8988T (cell line): ENCODE measurements around the gene ZNF568.

Source experiments
- DNase-seq: peaks from one replicate; pipeline ENCODE4 v3.0.0; 2011

The ZNF568 gene

DNA sequence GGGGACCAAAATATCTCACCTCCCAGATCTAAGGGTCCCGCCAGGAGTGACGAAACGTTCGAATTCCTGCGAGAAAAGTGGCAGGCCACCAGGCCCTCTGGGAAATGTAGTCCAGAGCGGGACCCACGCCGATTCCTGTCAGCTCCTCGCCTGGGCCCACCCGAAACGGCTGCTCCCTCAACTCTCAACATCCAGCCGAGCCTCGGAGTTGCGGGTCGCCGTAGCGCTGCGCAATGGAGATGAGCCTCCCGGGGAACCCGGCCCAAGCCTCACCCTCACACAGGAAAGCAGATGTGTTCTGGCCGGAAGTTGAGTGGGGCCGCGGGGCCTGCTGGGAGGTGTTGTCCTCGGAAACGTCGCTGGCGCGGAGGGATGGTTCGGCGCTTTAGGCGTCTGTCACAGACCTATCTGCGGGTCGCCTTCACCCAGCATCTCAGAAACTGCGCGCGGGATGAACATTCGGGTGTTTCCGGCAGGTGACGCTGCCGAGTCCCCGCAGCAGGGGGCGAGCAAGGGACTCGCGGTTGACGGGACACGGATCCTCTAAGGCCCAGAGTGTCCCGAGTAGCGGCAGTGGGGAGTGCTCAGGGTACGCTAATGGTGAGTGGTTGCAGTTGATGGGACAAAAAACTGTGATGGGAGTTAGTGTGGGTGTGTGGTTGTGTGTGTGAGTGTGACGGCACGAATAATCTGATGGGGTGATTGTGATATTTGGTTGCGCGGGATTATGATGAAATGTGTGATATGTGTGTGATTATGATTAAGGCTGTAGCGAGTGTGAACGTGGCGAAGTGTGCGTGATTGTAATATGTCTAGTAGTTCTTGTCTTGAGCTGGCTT, at the start of gene ZNF568, which contains the start of gene ZNF829:
ZNF568 (plus strand) TSS at position 341 of the 839 bp plus-strand sequence. CDS start 6,439 bp downstream, outside the sequence.
ZNF829 (minus strand) TSS at position 300 of the 839 bp plus-strand sequence. CDS start 1,124 bp downstream, outside the sequence.
- peak; percentile 78 for DNase-seq

DNA sequence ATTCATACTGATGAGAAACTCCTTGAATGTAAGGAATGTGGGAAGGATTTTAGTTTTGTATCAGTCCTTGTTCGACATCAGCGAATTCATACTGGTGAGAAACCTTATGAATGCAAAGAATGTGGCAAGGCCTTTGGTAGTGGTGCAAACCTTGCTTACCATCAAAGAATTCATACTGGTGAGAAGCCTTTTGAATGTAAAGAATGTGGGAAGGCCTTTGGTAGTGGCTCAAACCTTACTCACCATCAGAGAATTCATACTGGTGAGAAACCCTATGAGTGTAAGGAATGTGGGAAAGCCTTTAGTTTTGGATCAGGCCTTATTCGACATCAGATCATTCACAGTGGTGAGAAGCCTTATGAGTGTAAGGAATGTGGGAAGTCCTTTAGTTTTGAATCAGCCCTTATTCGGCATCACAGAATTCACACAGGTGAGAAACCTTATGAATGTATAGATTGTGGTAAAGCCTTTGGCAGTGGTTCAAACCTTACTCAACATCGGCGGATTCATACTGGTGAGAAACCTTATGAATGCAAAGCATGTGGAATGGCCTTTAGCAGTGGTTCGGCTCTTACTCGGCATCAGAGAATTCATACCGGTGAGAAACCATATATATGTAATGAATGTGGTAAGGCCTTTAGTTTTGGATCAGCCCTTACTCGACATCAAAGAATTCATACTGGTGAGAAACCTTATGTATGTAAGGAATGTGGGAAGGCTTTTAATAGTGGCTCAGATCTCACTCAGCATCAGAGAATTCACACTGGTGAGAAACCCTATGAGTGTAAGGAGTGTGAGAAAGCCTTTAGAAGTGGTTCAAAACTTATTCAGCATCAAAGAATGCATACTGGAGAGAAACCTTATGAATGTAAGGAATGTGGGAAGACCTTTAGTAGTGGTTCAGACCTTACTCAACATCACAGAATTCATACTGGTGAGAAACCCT, 38.9 kb upstream of the ZNF568 start:
- DNase-seq, result no peak

DNA sequence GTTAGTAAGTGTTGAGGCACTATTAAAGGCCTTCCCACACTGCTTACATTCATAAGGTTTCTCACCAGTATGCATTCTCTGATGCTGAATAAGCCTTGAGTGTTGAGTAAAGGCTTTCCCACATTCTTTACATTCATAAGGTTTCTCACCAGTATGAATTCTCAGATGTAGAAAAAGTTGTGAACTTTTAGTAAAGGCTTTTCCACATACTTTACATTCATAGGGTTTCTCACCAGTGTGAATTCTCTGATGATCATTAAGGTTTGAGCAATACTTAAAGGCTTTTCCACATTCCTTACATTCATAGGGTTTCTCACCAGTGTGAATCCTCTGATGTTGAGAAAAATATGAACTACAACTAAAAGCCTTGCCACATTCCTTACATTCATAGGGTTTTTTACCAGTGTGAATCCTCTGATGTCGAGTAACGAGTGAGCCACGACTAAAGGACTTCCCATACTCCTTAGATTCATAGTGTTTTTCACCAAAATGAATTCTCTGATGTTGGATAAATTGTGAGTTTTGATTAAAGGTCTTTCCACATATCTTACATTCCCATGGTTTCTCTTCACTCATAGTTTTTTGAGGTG, 24.3 kb upstream of the ZNF568 start:
- DNase-seq, result no peak

DNA sequence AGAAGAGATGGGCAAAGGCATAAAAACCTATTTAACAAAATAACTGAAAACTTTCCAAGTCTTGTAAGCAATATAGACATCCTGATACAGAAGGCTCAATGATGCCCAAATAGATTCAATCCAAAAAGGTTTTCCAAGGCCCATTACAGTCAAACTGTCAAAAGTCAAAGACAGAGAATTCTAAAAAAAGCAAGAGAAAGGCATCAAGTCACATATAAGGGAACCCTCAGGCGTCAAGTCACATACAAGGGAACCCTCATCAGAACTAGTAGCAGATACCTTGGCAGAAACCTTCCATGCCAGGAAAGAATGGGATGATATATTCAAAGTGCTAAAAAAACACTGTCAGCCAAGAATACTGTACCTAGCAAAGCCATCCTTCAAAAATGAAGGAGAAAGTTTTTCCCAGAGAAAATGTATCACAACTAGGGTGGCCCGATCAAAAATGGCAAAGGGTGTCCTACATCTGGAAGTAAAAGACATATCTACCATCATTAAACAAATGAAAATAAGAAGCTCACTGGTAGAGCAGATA, 21.2 kb upstream of the ZNF568 start:
- no peak for DNase-seq

DNA sequence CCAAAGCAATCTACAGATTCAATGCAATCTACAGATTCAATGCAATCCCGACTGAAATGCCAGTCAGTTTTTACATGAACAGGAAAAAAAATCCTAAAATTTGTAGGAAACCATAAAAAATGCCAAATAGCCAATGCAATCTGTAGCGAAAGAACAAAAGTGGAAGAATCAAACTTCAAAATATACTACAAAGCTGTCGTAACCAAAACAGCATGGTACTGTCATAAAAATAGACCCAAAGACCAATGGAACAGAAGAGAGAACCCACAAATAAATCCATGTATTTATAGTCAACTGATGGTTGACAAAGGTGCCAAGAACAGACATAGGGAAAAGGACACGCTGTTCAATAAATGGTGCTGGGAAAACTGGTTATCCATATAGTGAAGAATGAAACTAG, 17.7 kb upstream of the ZNF568 start:
- no peak for DNase-seq

DNA sequence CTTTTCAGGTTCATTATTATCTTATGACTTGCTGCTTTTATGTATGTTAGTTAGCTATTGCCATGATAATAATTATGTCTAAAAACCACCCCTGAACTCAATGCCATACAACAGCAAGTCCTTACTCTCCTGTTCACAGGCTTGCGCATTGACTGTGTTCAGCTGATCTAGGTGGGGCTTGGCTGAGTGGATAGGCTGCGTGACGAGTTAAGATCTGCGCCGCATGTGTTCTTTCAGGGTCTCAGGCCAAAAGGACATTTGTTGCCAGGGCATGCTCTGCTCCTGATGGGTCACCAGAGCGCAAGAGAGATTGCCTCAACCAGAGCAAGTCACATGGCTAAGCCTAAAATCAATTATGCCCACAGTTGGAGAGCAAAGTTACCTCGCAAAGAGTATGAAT, 859 bp downstream of the ZNF568 start:
- peak; percentile 22 for DNase-seq

DNA sequence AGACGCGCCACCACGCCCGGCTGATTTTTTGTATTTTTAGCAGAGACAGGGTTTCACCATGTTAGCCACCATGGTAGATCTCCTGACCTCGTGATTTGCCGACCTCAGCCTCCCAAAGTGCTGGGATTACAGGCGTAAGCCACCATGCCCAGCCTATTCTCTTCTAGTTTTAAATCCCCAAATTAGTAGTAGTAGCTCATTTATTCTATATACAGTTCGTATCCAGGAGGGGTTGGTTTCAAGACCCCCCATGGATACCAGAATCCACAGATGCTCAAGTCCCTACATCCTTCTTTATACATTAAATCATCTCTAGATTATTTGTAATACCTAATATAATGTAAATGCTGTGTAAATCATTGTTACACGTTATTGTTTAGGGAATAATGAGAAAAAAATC, 2.0 kb downstream of the ZNF568 start:
- DNase-seq, result no peak

DNA sequence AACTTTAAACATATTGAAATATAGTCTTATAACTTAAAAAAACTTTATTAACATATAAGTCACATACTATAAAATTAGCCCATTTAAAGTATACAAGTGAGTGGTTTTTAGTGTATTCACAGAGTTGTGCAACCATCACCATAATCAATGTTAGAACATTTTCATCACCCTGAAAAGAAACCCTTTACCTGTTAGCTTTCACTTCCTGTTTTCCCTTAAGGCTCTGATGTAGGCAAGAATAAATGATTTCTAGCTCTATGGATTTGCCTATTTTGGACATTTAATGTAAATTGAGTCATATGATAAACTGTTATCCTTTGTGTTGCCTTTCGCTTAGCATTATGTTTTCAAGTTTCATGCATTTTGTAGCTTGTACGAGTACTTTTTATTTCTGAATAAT, 15.6 kb downstream of the ZNF568 start:
- DNase-seq, result no peak

DNA sequence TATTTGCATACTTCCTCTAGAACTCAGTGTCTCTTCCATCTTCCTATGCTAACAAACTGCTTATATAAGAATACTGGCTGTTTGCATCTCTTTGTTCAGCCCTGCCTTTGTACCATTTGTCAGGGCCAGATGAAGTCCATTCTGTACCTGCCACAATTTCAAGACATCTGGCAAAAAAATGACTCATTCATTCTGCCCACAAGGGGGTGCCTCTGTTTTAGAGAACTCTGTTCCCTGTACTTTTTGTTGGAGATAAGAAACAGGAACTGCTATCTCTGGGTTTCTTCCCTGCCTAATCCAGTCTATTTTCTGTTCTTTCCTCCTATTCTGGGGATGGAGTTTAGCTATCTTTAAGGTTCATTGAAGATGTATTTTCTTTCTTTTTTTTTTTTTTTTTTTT, 23.0 kb downstream of the ZNF568 start:
- no peak for DNase-seq

DNA sequence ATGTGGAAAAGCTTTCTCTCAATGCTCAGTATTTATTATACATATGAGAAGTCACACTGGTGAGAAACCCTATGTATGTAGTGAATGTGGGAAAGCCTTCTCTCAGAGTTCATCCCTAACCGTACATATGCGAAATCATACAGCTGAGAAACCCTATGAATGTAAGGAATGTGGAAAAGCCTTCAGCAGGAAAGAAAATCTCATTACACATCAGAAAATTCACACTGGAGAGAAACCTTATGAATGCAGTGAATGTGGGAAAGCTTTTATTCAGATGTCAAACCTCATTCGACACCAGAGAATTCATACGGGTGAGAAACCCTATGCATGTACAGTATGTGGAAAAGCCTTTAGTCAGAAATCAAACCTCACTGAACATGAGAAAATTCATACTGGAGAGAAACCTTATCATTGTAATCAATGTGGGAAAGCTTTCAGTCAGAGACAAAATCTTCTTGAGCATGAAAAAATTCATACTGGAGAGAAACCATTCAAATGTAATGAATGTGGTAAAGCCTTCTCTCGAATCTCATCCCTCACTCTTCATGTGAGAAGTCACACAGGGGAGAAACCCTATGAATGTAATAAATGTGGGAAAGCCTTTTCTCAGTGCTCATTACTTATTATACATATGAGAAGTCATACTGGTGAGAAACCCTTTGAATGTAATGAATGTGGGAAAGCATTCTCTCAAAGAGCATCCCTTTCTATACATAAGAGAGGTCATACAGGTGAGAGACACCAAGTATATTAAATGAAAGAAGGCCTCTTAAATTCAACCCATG, 34.4 kb downstream of the ZNF568 start:
- DNase-seq, result no peak

DNA sequence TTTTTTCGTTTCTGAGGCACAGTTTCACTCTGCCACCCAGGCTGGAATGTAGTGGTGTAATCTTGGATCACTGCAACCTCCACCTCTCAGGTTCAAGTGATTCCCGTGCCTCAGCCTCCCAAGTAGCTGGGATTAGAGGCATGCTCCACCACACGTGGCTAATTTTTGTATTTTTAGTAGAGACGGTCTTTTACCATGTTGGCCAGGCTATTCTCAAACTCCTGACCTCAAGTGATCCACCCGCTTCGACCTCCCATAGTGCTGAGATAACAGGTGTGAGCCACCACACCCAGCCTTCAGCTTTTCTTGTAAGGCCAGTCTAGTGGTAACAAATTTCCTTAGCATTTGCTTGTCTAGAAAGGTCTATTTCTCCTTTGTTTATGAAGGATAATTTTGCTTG, 46.2 kb downstream of the ZNF568 start:
- DNase-seq, result no peak

DNA sequence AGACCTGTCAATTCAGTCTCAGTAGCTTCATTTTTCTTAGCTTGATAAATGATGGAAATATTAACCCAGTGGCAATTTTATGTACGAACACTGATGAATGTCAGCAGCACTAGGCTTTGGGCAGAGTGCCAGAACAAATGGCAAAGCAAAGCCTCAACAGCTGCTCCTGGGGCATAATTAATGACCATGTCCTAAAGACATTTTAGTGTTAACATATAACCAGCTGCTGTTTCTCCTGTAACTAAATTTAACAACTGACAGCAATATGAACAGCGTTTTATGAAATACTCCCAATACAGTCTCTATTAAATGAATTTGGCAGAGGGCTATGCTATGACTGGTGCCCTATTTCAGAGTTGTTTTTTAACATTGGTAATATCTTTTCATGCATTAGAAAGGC, 47.1 kb downstream of the ZNF568 start:
- DNase-seq, result no peak

DNA sequence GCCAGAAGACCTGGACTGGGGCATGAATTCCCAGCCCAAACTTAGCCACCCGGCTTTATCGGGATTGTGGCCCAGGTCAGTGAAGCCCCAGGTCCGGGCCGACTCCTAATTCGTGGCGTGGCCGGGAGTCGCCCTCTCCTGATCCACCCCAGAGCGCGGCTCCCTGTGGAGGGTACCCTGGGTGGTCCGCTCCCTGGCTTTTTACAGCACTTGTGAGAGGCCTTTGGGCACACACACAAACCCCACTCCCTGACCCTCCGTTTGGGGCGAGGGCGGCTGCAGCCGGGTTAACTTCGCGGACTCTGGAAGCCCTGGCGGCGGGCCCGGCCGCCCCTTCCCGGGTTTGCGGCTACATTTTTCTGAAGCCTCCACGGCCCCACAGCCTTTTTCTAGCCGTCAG, 56.4 kb downstream of the ZNF568 start:
- no peak for DNase-seq

DNA sequence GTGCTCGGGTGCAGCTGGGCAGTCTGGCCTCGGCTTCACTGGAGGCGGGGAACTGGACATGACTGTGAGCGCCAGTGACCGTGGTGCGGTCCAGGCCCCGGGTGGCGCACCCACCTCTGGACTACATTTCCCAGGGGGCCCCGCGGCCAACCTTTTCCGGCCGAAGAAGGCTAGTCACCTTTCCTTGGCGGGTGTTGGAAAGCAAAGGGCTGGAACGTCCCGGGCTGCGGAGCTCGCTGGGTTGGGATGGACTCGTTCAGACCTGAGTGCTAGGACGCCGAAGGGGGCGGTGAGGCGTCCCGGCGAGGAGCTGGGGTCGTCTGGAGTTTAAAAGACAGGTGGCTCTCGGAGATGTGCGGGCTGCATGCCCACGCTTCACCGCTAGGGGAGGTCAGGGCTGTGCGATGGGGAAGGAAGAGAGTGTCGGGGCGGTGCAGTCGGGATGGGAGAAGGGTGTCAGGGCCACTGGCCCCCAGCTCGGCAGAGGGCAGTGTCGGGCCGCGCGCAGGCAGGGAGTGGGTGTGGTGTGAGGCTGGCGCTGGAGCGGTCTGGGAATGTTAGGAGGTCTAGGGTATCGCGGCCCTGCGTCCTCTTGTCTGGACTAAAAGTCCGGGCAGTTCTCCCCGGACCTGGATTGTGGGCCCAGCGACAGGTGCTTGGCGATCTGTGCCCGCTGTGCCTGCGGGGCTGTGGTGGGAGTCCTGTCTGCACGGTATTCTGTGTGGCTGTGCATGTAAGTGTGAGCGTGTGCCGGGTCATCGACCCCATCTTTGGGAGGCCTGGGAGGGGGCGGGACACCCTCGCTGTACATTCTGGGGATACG, 57.1 kb downstream of the ZNF568 start:
- peak; percentile 96 for DNase-seq

DNA sequence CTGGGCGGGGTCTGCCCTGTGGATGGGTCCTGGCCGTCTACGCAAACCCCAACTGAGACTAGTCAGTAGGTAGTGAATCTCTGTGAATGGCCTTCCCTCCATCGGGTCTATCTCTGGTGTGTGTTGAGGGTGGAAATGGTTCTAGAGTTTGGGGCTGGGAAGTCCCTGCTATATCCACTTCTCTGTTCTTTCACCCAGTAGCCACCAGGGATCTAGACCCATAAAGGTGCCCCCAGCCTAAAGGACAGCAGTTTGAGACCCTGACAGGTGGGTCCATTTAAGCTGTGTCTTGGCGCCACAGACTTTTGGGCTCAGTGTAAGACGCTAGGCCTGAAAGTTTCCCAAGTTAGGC, 57.7 kb downstream of the ZNF568 start:
- DNase-seq, result peak; percentile 47

DNA sequence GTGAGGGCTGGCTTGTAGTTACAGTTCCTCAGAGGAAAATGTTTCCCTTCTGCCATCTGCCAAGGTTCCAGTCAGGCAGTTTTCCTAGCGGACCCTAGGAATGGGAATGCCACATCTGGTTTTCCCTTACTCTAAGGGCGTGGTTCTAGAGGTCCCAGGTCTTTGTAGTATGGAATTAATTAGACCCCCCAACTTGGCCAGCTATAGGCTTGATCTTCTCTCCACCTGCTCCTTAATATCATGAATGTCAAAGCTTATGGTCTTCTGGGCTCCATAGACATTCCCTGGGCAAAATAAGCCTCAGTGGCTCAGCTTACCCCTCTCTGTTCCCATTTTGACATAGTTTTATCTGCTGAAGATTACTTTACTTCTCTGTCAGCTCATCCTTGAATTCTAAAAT, 70.0 kb downstream of the ZNF568 start:
- DNase-seq, result no peak

DNA sequence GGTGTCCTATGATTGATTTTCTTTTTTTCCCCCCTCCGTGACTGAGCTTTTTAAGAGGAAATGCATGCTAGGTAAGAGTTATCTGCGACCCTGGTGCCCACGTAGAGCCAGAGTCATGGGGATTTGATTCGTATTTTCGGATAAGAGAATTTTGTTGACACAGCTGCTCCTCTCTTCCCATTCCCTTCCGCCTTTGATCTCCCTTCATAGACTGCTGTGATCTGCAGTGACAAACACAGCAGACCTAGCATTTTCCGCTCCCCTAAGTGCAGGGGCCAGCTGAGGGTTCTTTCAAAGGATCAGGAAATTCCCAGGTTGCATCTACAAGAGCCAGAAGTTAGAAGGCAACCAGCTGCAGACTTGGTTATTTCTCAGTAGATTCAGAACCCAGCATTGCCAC, 70.5 kb downstream of the ZNF568 start:
- no peak for DNase-seq

DNA sequence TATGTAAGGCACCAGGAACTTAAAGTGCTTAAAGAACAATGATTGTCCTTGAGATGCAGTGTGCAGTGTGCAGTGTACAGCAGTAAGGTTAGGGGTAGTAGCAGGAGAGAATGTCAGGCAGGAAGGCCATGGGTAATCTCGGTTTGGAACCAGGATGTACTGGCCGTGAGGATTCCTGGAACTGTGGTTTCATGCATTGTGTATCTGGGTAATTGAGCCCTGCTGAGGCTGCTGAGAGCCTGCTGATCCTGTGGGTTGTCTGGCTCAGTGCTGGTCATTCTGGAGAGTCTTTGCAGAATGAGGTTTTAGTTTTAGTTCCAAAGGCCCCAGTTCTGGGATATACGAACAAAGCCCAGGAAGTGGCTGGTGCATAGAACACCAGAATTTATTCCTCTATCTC, 71.0 kb downstream of the ZNF568 start:
- no peak for DNase-seq

DNA sequence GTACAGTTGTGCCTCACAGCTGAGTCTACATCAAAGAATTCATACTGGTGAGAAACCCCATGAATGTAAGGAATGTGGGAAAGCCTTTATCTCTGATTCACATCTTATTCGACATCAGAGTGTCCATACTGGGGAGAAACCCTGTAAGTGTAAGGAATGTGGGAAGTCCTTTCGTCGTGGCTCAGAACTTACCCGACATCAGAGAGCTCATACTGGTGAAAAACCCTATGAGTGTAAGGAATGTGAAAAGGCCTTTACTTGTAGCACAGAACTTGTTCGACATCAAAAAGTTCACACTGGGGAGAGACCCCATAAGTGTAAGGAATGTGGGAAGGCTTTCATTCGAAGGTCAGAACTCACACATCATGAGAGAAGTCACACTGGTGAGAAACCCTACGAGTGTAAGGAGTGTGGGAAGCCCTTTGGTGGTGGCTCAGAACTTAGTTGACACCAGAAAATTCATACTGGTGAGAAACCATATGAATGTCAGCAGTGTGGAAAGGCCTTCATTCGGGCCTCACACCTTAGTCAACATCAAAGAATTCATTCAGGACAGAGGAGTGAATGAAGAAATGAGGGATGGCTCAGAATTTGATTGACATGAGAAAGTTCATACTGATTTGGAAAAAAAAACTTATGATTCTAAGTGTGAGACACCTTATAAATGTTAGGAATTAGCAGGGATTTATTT, 81.2 kb downstream of the ZNF568 start:
- no peak for DNase-seq

DNA sequence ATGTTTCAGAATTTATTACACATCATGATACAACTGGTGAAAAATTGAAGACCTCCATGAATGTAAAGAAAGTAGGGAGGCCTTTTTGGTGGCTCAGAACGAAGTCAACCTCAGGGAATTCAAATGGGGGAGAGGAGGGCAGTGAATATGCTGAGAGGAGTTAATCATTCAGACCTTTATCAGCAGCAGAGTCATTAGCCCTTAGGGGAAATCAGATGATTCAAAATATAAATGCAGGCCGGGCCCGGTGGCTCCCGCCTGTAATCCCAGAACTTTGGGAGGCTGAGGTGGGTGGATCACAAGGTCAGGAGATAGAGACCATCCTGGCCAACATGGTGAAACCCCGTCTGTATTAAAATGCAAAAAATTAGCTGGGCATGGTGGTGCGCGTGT, 81.7 kb downstream of the ZNF568 start:
- no peak for DNase-seq

DNA sequence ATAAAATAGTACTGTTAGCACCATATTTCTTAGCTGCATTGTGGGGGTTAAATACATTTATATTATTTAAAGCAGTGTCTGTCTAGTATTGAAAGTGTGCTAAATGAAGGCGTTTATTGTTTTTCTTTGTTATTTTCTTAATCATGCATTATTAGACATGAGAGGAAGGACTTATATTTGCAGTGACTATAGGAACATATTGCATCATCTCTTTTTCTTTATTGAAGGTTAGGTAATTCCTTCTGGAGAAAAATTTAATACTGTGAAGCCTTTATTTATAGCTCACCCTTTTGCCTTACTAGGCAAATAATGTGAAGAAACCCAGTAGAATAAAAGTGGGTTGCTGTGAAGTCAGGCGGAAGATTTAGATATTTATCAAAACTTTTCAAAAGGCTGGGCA, 83.2 kb downstream of the ZNF568 start:
- DNase-seq, result no peak
